ENCODE measurements around the gene CAP2.

DNA sequence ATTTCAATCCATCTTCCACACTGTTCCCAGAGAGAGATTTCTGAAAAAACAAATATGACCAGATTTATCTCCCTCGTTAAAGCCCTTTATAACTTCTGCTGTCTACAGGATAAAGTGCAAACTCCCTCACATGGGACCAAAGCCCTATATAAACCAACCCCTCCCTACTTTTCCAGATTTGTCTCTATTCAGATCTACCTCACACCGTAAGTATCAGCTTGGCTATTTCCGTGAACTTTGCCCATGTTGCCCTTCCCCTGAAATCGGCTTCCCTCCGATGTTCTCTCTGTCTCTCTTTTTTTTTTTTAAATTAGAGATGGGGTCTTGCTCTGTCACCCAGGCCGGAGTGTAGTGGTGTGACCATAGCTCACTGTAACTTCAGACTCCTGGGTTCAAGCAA, 194.6 kb downstream of the CAP2 start:
- TF ChIP-seq, protein P1, sequence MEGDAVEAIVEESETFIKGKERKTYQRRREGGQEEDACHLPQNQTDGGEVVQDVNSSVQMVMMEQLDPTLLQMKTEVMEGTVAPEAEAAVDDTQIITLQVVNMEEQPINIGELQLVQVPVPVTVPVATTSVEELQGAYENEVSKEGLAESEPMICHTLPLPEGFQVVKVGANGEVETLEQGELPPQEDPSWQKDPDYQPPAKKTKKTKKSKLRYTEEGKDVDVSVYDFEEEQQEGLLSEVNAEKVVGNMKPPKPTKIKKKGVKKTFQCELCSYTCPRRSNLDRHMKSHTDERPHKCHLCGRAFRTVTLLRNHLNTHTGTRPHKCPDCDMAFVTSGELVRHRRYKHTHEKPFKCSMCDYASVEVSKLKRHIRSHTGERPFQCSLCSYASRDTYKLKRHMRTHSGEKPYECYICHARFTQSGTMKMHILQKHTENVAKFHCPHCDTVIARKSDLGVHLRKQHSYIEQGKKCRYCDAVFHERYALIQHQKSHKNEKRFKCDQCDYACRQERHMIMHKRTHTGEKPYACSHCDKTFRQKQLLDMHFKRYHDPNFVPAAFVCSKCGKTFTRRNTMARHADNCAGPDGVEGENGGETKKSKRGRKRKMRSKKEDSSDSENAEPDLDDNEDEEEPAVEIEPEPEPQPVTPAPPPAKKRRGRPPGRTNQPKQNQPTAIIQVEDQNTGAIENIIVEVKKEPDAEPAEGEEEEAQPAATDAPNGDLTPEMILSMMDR (IDR thresholded peaks at IDR 0.05) = no peak
- TF ChIP-seq POLR2A (IDR thresholded peaks at IDR 0.05) = no peak

Measured in thyroid gland (tissue), 4 donors.